DND-41 (cell line): ENCODE data around the gene PRAMEF5.
"Not testable (repeated sequence)": the region's sequence is repeated elsewhere in the genome, so short reads cannot be mapped to it uniquely, and the experiment has no call there.

Experiments used
- EZH2 ChIP-seq: IDR thresholded peaks from 3 replicates; pipeline ENCODE4 v1.6.1; 2012; ENCODE audit warnings: borderline replicate concordance, low read depth, mild to moderate bottlenecking, moderate library complexity, low read length, inconsistent platforms; ENCODE audit not compliant: severe bottlenecking
- TF ChIP-seq, protein P1 (sequence below): IDR thresholded peaks from 2 replicates; pipeline ENCODE4 v1.5.1; 2012; ENCODE audit warnings: borderline replicate concordance, low read length, moderate library complexity, mild to moderate bottlenecking; ENCODE audit not compliant: poor library complexity, severe bottlenecking; ENCODE audit errors: extremely low read depth

DNA sequence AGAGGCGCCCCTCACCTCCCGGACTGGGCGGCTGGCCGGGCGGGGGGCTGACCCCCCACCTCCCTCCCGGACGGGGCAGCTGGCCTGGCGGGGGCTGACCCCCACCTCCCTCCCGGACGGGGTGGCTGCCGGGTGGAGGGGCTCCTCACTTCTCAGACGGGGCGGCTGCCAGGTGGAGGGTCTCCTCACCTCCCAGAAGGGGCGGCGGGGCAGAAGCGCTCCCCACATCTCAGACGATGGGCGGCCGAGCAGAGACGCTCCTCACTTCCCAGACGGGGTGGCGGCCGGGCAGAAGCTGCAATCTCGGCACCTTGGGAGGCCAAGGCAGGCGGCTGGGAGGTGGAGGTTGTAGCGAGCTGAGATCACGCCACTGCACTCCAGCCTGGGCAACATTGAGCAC is 44.7 kb downstream of the PRAMEF5 start:
- TF ChIP-seq, protein P1, sequence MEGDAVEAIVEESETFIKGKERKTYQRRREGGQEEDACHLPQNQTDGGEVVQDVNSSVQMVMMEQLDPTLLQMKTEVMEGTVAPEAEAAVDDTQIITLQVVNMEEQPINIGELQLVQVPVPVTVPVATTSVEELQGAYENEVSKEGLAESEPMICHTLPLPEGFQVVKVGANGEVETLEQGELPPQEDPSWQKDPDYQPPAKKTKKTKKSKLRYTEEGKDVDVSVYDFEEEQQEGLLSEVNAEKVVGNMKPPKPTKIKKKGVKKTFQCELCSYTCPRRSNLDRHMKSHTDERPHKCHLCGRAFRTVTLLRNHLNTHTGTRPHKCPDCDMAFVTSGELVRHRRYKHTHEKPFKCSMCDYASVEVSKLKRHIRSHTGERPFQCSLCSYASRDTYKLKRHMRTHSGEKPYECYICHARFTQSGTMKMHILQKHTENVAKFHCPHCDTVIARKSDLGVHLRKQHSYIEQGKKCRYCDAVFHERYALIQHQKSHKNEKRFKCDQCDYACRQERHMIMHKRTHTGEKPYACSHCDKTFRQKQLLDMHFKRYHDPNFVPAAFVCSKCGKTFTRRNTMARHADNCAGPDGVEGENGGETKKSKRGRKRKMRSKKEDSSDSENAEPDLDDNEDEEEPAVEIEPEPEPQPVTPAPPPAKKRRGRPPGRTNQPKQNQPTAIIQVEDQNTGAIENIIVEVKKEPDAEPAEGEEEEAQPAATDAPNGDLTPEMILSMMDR, result not testable (repeated sequence)
- not testable (repeated sequence) for TF ChIP-seq EZH2
